ENCODE results near the gene RHAG. TPM values are rescaled to one million over a fixed set of nuclear protein-coding genes. Genes with fewer than 3 reads are reported as not detected.

The RHAG gene
- total RNA-seq, 1 experiment from 2014 or later, result not detected

DNA sequence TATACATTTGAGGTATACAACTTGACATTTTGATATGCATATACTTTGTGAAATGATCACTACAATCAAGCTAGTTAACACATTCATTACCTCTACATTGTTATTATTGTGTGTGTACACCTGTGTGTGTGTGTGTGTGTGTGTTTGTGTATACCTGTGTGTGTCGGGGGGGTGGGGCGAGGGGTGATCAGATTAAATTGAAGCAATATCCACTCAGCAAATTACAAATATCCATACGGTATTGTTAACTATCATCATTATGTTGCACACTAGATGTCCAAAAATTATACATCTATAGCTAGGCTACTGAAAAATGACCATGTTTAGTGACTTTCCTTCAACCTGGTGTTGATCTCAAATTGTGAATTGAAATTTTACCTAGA, 1.8 kb downstream of the RHAG start:
- no peak overlapping the region for H3K4me2 ChIP-seq (ENCODE audit: insufficient read depth, insufficient read length, low read length)
- H3K9ac ChIP-seq (ENCODE audit: extremely low read depth, insufficient read length, low read length), result no peak overlapping the region
- no CpG with 5 or more reads among the region's 3 CpGs for WGBS (ENCODE audit: extremely low coverage, insufficient read length, low lambda C conversion rate)
- no peaks in the 10 kb centered on the region for H3K79me2 ChIP-seq (ENCODE audit: insufficient read depth, low read length)
- H3K79me1 ChIP-seq (ENCODE audit: insufficient read depth, low read depth, low read length, poor library complexity, severe bottlenecking), result no peaks in the 10 kb centered on the region
- H3K4ac ChIP-seq (ENCODE audit: low read depth, low read length), result no peak overlapping the region
- H4K91ac ChIP-seq (ENCODE audit: insufficient read length, low read depth, low read length), result no peak overlapping the region
- Mint-ChIP-seq H3K27ac (no peak overlapping the region), H3K27me3 (ENCODE audit: low read depth) (no peaks in the 10 kb centered on the region), H3K4me1 (peaks cover 4 to 7% of the 10 kb centered on the region in 2 experiments; a peak in 1 of 4 replicates), H3K4me3 (no peak overlapping the region), H3K9me3 (no peaks in the 10 kb centered on the region), H3K36me3 (ENCODE audit: insufficient read depth in 1 of 3, low read depth in 3 of 3) (0 out of 7 replicates have a peak, but pooled peaks cover 0 to 2% (median 0%) of the 10 kb centered on the region in 3 experiments)
- H3K56ac ChIP-seq (ENCODE audit: insufficient read length, low read depth, low read length), result no peak overlapping the region
- H2BK15ac ChIP-seq (ENCODE audit: low read depth, low read length), result no peak overlapping the region
- no peak for DNase-seq
- H4K5ac ChIP-seq (ENCODE audit: insufficient read length, low read depth, low read length), result no peak overlapping the region
- no peak overlapping the region for H3K23ac ChIP-seq (ENCODE audit: insufficient read length, low read depth, low read length)
- no peak overlapping the region for H4K8ac ChIP-seq (replicated peaks; ENCODE audit: insufficient read length, low read depth, low read length)
- no peaks in the 10 kb centered on the region for H3K9me3 ChIP-seq (ENCODE audit: control insufficient read depth, low read depth, low read length)
- no peak overlapping the region for H2AFZ ChIP-seq (ENCODE audit: low read length)
- TF ChIP-seq CTCF (conservative IDR thresholded peaks at IDR 0.05), result no peak
- no peak overlapping the region for H2BK12ac ChIP-seq (ENCODE audit: insufficient read length, low read depth, low read length)
- no peak overlapping the region for H3K18ac ChIP-seq (ENCODE audit: insufficient read length, low read depth, low read length)
- no peak overlapping the region for H2BK5ac ChIP-seq (ENCODE audit: insufficient read length, low read length)
- H3K27me3 ChIP-seq (ENCODE audit: insufficient read depth, low read length), result no peaks in the 10 kb centered on the region
- H2AK5ac ChIP-seq (ENCODE audit: insufficient read length, low read length), result no peak overlapping the region
- no peaks in the 10 kb centered on the region for H3K23me2 ChIP-seq (ENCODE audit: insufficient read length, low read depth, low read length, poor library complexity, severe bottlenecking)
- no peak overlapping the region for H2BK120ac ChIP-seq (ENCODE audit: low read depth, low read length, poor library complexity, severe bottlenecking)
- no peaks in the 10 kb centered on the region for H4K20me1 ChIP-seq (ENCODE audit: control insufficient read depth, insufficient read depth, insufficient read length)
- H3K27ac ChIP-seq (ENCODE audit: insufficient read length, low read depth, low read length), result no peak overlapping the region
- H2BK20ac ChIP-seq (ENCODE audit: low read depth, low read length, poor library complexity, severe bottlenecking), result no peak overlapping the region
- no peaks in the 10 kb centered on the region for H3K4me1 ChIP-seq (ENCODE audit: insufficient read depth, low read length)
- H3T11ph ChIP-seq (ENCODE audit: low read length), result no peak overlapping the region
- H3K14ac ChIP-seq (ENCODE audit: insufficient read depth, low read length), result no peak overlapping the region
